NCI-H1694 (cell line): Measurements from ENCODE around the gene CIZ1.
A peak's percentile ranks its signal among the peaks of the same experiment; 100 is the strongest.
"Not testable (repeated sequence)": the region's sequence is repeated elsewhere in the genome, so short reads cannot be mapped to it uniquely, and the experiment has no call there.

Experiments
- DNase-seq: peaks from one replicate; lab custom pipeline; 2025; lab: John Stamatoyannopoulos, UW

The CIZ1 gene

DNA sequence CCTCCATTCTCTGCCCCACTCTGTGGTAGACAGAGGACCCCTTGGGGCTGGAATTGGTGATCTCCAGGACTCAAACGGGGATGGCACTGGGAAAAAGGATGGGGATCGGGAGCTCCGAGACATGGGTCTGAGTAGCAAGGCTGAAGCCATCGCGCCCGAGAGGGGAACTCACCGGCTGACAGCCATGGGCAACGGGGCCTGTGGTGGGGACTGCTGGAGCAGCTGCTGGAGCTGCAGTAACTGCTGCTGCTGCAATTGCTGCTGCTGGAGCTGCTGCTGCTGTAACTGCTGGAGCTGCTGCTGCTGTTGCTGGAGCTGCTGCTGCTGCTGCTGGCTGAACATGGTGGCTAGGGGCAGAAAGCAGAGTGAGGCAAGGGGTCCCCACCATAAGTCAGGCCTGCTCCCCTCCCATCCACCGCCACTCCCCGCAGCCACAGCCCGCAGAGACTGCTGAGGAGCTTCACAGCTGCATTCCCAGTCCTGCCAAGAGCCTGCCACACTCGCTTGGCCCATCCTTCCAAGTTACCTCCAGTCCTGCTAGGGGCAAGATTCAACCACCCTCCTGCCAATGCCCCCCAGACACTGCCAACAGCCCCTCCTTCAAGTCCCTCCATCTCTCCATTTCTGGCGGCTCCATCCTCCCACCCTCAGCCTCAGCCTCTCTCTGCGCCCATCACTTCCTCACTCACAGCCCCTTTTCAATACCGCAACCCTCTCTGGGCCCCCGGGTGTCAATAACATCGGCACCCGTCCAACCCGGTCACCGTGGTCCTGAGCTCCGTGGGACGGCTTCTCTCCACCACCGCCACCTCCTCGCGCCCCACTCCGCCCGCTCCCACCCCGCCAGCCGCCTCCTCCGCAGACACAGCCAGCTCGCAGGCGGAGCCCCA lies 611 bp downstream of the CIZ1 start:
- DNase-seq: no peak

DNA sequence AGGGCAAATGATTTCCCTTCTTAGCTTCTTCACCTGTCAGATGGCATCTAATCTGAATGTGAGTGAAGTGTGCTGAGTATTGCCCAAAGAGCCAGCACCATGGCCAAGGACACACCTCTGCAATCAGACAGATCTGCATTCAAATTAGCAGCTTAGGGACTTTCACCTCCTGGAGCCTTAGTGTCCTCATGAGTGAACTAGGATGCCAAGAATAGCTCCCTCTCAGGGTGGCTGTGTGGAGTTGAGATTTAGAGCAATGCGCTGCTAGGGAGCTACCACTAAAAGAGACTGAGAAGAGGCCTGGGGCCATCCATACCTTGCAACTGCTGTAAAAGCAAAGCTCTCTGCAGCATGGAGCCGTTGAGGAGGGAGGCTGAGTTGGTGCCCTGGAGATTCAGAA lies 1.4 kb downstream of the CIZ1 start:
- DNase-seq: no peak

DNA sequence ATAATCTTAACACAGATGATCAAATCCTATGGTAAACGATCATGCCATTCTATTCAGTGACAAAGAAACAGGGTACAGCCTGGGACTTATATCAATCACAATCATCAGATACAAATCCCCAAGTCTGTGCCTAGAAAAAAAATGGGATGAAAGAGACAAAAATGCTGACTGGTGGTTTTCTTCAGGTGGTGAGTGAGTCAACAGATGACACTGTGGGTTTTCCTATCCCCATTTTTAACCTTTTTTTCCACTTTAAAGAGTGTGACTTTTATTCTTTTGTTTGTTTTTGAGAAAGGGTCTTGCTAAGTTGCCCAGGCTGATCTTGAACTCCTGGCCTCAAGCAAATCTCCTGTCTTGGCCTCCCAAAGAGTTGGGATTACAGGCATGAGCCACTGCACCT lies 3.2 kb downstream of the CIZ1 start:
- DNase-seq: no peak

DNA sequence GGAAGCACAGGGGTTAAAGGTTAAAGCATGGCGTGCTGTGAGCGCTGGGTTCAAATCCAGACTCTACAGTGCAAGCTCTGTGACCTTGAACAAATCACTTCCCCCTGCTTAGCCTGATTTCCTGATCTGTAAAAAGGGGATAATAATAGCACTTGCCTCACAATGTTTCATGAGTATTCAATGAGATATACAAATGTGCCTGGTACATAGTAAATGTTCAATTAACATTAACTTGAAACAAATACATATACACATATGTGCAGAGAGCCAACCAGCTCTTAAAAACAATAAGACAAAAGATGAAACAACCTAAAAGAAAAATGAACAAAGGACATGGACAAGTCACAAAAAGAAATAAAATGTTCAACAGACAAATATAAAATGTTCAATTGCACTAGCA lies 4.0 kb downstream of the CIZ1 start:
- DNase-seq: no peak

DNA sequence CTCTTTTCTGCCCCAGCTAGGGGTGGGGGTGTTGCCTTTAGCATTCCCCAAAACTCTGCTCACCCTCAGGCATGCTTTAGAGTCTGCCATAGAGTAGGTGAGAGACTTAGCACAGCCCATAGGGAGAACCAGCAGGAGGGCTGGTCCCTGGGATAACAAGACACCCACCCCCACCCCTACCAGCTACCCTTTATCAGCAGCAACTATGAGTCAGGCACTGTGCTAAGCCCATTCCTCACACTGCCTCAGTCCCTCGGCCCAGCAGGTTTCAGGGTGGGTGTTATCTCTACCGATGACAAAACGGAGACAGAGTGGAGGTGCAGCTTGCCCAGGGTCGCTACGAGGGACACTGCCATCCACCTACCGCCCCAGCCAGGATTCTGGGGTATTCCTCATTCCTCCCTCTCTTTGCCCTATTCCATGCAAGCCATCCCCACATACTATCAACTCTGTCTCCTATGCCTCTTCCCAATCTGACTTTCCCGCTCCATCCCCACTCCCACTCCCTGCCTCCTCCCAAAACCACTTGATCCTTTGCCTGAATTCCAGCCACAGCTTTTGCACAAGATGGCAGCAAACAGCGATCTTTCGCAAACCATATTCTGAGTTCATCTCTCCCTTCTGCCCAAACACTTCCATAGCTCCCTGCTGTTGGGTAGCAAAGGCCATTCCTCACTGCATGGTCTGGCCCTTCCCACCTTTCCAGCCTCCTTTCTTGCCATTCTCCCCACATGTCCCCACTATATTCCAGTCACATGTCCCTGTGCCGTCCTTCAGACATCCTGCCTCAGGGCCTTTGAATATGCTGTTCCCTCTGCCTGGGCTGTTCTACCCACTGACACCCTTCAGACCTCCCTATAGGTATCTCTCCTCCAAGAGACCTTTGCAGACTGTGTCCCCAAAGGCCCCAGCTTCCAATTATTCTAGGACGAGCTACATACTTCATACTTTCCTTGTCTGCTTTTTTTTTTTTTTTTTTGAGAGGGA lies 5.1 kb downstream of the CIZ1 start:
- DNase-seq: no peak

DNA sequence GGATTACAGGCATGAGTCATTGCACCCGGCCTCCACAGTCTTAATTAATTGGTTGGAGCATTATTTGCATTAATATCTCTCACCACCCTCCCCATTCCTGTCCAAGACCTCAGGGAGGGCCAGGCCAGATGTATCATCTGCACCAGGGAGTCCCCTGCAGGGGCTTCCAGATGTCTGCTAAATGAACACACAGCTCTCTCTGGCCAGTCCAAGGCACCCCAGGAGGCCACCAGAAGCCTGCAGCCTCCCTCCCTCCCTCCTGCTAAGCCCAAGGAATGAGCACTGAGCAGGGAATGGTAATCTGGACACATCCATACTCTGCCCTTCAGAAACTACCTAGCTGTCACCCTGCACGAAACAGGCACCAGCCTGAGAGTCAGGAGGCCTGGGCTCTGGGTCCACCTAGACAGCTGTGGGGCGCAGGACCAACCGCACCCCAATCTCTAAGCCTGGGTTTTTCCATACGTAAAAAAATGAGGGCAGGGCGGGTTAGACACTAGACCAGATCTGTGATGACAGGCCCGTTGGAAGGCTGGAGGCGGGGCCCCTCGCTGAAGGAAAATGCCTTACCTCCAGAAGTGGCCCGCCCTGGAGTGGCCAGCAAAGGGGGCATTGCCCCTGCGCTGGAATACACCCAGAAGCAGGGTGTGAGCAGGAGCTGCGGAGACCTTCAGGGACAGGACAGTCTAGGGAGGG lies 8.3 kb downstream of the CIZ1 start:
- no peak for DNase-seq

DNA sequence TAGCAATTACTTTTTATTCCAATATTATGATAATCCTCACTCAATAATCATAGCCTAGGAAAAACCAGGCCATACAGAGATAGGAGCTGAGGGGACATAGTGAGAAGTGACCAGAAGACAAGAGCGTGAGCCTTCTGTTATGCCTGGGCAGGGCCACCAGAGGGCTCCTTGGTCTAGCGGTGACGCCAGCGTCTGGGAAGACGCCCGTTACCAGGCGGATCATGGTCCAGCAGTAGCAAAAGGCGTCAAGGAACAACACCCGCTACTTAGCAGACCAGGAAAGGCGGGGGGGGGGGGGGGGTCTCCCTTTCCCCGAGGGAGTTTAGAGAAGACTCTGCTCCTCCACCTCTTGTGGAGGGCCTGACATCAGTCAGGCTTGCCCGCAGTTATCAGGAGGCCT lies 9.9 kb downstream of the CIZ1 start:
- not testable (repeated sequence) for DNase-seq

DNA sequence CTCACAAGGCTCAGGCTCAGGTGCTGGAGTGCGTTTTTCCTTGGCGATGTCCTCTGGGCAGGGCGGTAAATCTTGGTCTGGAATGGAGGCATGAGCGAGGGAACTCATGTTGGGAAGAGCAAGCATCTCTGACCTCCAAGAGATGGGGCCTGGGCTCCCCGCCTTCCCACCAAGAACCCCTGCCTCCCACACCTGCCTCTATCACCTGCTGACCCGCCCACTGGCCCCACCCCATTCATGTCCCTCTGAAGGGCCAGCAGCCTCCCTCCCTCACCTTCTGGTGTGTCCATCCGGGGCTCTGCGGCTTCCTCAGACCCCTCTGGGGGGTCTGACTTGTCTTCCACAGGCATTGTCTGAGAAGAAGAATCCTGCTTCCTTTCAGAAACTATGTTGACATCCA lies 10.9 kb downstream of the CIZ1 start:
- DNase-seq: no peak

DNA sequence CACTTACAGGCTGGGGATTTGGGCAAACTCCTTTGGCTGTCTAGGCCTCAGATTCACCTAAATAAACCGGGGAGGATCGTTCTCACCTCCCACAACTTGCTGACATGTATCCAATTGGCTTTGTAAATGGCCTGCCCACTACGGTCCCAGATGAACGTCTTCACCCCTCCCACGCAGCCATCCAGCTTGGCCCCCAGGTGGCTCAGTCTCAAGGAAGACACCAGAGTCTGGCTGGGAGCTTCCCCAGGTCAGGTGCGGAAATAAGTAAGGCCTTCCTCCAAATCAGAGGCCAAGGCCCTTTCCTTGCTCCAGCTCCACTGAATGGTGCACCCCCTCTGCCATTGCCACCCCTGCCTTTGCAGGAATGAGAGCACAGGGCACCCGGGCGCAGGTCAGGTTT lies 11.4 kb downstream of the CIZ1 start:
- DNase-seq: no peak

DNA sequence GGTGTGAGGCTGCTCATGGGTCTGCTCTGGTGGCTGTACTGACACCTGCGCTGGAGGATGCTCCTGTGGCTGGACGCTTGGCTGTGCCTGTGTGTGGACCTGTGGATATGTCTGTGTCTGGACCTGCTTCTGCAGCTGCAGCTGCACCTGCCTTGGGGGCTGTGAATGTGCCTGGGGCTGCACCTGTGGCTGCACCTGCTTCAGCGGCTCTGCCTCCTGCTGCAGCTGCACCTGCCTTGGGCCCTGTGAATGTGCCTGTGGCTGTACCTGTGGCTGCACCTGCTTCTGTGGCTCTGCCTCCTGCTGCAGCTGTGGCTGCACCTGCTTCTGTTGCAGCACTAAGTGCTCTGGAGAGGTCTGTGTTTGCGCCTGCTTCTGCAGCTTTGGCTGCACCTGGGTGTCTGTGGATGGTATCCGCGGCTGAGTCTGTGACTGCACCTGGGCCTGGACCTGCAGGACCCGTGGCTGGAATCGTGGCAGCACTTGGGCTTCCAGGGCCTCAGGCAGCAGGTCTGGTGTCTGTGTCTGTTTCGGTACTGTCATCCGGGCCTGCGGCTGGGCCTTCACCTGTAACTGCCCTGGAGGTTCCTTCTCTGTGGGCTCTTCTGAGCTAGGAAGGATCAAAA lies 12.5 kb downstream of the CIZ1 start:
- no peak for DNase-seq

DNA sequence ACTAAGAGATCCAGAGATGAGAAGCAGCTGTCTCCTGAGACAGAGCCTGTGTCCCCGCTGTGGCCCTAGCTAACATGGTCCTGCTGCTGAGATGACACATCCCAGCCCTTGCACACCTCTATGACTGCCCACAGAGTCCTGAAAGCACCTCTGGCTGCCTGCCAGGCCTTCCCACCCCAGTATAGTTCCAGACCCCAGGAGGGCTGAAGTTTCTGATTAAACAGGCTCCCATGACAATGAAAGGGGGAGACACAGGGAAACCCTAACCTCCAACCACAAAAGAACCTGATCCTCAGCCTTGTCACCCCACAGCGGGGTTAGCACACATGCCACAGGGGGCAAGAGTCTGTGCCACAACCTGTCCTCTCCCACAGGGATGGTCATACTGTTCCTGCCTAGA lies 15.6 kb downstream of the CIZ1 start:
- DNase-seq: no peak

DNA sequence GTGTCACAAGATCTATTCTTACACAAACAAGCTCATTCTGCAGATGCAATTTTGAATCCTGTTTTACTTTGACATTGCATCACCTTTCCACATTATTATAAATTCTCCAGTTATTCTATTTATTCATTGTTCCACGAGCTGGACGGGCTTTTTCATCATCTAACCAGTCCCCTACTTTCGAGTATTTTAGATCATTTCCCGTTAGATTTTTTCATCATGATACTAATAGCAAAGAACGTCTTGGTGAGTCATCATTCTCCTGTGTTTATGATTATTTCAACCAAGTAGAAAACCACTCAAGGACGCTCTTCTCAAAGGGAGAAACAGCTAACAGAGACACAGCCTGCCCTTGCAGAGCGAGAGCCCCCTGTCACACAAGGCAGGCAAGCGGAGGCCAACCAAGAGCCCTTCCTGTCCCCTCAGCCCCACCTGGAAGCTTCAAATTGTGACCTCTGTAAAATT lies 16.2 kb downstream of the CIZ1 start:
- no peak for DNase-seq

DNA sequence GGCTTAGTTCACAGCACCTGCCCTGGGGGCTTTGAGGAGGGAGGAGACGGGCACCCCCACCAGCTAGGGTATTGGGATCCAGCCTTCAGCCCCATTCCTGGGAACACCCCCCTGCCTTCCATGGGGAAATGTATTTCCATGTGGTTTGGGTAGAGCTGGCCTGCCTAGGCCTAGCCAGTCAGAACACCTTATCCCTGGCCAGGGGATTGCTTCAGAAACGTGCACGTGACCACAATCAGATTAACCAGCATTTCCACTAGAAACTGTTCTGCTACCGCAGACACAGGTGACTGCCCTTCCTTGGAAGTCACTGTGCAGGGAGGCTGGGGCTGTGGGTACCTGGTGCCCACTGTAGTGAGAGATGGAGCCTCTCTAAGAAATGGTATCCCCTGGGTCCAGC lies 17.3 kb downstream of the CIZ1 start:
- DNase-seq: no peak

DNA sequence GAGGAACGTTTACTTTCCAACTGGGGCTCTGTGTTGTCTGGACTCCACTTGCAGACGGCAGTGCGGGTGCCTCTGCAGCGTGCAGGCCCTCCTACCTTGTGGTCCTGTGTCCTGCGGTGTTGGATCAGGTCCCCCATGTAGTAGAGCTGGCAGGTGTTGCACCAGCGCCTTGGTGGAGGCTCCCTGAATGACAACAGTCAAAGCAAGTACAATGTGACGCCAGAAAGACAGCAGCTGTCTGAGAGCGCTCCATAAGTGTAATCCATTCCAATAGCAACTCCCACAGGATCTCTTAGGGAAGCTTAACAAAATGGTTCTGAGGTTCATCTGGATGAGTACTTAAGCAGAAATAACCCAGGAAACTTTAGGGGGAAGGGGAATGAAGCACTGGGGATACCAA lies 21.4 kb downstream of the CIZ1 start:
- peak; percentile 73 for DNase-seq

DNA sequence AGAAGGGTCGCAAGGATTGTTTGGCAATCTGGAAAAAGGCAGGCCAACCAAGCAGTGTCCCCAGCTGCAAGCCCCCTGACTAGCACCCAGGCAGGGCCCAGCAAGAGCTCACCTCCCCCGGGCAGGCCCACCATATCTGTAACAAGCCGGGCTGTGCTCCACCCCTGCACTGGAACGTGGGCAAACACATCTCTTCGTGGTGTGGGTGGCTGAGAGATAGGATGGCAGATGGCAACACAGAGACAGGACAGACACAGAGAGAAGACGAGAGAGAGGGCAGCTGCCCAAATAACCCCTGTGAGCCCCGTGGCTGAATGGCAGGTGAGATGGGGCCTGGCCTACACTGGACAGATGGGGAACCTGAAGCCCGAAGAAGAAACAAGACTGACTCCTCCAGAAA lies 21.9 kb downstream of the CIZ1 start:
- DNase-seq: no peak

DNA sequence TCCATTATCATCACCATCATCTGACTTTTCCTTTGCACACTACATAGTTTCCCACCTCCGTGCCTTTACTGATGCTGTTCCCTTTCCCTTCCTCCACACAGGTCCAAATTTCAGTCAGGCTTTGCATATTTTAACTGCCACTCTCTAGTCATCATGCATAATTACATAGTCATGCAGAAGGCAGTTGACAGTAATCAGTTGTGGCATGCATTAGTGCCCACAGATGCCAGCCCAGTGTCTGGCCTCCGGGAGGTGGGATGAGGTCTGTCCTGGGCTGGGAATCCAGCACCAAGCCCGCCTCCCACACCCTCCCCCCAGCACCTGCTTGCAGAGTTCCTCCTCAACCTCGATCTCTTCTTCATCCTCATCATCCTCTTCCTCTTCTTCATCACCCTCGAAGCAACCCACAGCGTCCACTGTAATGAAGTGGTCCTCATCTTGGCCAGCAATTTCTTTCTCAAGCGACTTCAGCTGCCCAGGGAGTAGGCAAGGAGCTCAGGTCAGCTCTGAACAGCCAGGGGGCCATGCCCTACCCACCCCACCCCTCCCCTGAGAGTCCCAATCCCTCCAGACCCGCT lies 22.6 kb downstream of the CIZ1 start:
- DNase-seq: no peak

DNA sequence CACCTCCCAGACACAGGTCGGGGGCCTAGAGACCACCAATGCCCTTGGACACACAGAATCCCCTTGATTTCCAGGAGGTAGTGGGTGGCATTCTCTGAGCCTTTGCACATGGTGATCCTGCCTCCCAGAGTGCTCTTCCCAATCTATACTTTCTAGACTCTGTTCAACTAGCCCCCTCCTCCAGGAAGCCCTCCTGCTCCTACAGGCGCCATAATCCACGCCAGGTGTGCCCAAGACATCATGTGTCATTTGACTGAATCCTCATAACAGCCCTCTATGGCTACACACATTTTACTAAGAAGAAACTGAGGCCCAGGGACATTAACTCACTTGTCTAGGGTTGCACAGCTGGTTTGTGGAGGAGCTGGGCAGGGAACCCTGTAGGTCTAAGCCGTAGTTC lies 24.2 kb downstream of the CIZ1 start:
- no peak for DNase-seq

DNA sequence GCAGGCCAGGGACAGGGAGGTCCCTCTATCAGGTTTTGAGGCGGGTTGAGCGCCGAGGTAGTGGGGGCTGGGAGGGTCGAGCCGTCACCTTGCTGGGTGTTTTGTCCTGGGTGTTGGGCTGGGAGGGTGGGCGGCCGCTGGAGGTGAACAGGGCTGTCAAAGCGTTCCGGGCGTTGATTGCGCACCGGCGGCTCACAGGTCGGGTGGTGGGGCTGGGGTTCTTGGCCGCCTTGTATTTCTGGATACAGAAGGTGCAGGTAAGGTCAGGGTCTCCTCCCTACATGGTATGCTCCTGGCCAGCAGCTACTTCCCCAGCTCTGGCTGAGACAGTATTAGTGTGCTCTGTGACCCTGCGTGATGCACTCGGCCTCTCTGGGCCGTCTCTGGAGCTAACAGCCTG lies 25.2 kb downstream of the CIZ1 start:
- DNase-seq: no peak

DNA sequence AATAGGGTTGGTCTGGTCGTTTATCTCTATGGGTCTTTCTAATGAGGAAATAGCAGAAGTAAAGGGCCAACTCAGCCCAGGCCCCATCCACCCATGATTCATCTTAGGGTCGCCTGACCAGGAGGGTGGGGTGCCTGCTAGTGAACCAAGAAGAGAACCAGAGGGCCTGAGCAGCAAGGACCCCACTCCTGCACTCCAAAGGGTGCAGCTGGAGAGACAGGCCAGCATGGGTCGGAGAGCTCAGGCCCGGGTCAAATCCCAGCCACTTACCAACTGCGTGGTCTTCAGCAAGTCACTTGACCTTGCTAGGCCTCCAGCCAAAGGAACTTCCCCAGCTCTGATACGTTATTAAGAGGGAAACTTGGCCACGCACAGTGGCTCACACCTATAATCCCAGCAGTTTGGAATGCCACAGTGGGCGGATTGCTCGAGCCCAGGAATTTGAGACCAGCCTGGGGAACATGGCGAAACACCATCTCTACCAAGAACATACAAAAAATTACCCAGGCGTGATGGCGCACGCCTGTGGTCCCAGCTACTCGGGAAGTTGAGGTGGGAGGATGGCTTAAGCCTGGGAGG lies 27.0 kb downstream of the CIZ1 start:
- DNase-seq: no peak

DNA sequence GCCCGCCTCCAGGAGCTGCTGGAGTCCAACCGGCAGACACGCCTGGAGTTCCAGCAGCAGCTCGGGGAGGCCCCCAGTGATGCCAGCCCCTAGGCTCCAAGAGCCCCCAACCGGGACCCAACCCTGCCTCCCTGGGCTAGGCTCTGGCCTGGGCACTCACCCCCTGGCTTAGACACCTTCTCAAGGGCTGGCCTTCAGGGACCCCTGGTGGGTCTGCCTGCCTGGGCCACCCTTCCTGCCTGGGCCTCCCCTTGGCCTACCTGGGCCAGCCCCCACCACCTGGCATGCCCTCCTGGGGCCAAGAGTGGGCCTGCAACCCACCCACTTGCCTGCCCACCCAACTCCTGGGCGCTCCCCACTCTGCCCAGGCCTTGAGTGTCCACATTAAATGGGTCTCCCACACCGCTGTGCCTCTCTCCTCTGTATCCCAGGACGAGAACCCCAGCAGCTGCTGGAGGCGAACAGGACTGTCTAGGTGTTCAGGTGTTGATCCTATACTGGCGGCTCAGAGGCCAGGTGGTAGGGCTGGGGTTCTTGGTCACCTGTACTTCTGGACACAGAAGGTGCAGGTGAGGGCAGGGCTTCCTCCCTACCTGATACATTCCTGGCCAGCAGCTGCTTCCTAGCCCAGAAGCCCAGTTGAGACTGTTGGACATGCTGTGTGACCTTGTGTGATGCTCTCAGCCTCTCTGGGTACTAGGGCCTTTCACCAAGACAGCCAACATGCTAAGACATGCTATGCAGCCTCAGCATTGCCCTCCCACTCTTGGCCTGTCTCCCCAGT lies 27.7 kb downstream of the CIZ1 start:
- DNase-seq: no peak
